ENCODE measurements around the gene CDYL2. TPM values are rescaled to one million over a fixed set of nuclear protein-coding genes. Genes with fewer than 3 reads are reported as not detected.

Gene CDYL2
- polyA plus RNA-seq, 1 donor from 2014 or later, result 2.6 TPM

GRCh38 chr16:80704751-80705505 lies 99.5 kb downstream of the CDYL2 start:
- Histone ChIP-seq H3K79me2 (replicated peaks; ENCODE audit: insufficient read depth, low read length) (no peaks in the 10 kb centered on the region), H4K20me1 (ENCODE audit: insufficient read depth) (no peaks in the 10 kb centered on the region), H3F3A (ENCODE audit: insufficient read depth, low read length, poor library complexity, severe bottlenecking) (no peaks in the 10 kb centered on the region)

GRCh38 chr16:80703131-80704071 lies 101.0 kb downstream of the CDYL2 start:
- Histone ChIP-seq H3K27ac (ENCODE audit: low read length) (no peak overlapping the region), H3F3A (ENCODE audit: insufficient read depth, low read length, poor library complexity, severe bottlenecking) (no peaks in the 10 kb centered on the region), H2AFZ (ENCODE audit: low read depth, low read length) (no peak overlapping the region), H3K9me2 (ENCODE audit: insufficient read depth, low read length) (no peaks in the 10 kb centered on the region), H3K9me3 (ENCODE audit: low read length) (no peaks in the 10 kb centered on the region), H3K27me3 (ENCODE audit: insufficient read depth, low read depth, low read length) (no peaks in the 10 kb centered on the region), H3K4me3 (ENCODE audit: low read length) (no peak overlapping the region), H4K20me1 (ENCODE audit: insufficient read depth) (no peaks in the 10 kb centered on the region), H3K9ac (ENCODE audit: low read length) (no peak overlapping the region), H3K36me3 (ENCODE audit: insufficient read depth, low read length) (no peaks in the 10 kb centered on the region), H3K79me2 (replicated peaks; ENCODE audit: insufficient read depth, low read length) (no peaks in the 10 kb centered on the region), H3K4me2 (ENCODE audit: low read length) (no peak overlapping the region)
- TF ChIP-seq SMC3 (conservative IDR thresholded peaks at IDR 0.05; ENCODE audit: poor library complexity) (no peak), EZH2 (IDR thresholded peaks at IDR 0.05; ENCODE audit: borderline replicate concordance, insufficient read depth, low read length, poor library complexity, severe bottlenecking) (no peak), TAF1 (IDR thresholded peaks at IDR 0.05; ENCODE audit: low read depth) (no peak), EP300 (conservative IDR thresholded peaks at IDR 0.05; ENCODE audit: poor library complexity, severe bottlenecking) (no peak), CTCF (IDR thresholded peaks at IDR 0.05; ENCODE audit: poor library complexity, severe bottlenecking) (no peak), POLR2AphosphoS5 (IDR thresholded peaks at IDR 0.05) (no peak), RAD21 (conservative IDR thresholded peaks at IDR 0.05) (no peak), MXI1 (conservative IDR thresholded peaks at IDR 0.05; ENCODE audit: poor library complexity, severe bottlenecking) (no peak), REST (IDR thresholded peaks at IDR 0.05; ENCODE audit: borderline replicate concordance) (no peak)

More at GRCh38 chr16:80704751-80705505, 99.5 kb downstream of the CDYL2 start:
- Histone ChIP-seq H3K4me2 (ENCODE audit: low read length) (no peak overlapping the region), H3K9me2 (ENCODE audit: insufficient read depth, low read length) (no peaks in the 10 kb centered on the region), H3K36me3 (ENCODE audit: insufficient read depth, low read length) (no peaks in the 10 kb centered on the region), H3K4me3 (ENCODE audit: low read length) (no peak overlapping the region), H3K9me3 (ENCODE audit: low read length) (no peaks in the 10 kb centered on the region), H3K9ac (ENCODE audit: low read length) (no peak overlapping the region), H3K27ac (ENCODE audit: low read length) (no peak overlapping the region), H3K27me3 (ENCODE audit: insufficient read depth, low read depth, low read length) (no peaks in the 10 kb centered on the region), H2AFZ (ENCODE audit: low read depth, low read length) (no peak overlapping the region)
- no peak for TF ChIP-seq POLR2AphosphoS5 (IDR thresholded peaks at IDR 0.05)
- no peak for TF ChIP-seq EZH2 (IDR thresholded peaks at IDR 0.05; ENCODE audit: borderline replicate concordance, insufficient read depth, low read length, poor library complexity, severe bottlenecking)
- no peak for TF ChIP-seq SMC3 (conservative IDR thresholded peaks at IDR 0.05; ENCODE audit: poor library complexity)
- no peak for TF ChIP-seq MXI1 (conservative IDR thresholded peaks at IDR 0.05; ENCODE audit: poor library complexity, severe bottlenecking)
- TF ChIP-seq RAD21 (conservative IDR thresholded peaks at IDR 0.05), result no peak
